GM23338 (cell line): ENCODE measurements around the gene PHC3. TPM values are rescaled to one million over a fixed set of nuclear protein-coding genes. Genes with fewer than 3 reads are reported as not detected.

Experiments
- ATAC-seq: fragments of 200-7000 bp; cut with Tn5 transposase; 3 replicates; pipeline ENCODE4 v1.9.1; 2020
- DNase-seq: peaks from one replicate; pipeline ENCODE4 v3.0.0-alpha.2; 2015; ENCODE audit warnings: low spot score
- H2AFZ ChIP-seq: fragments of 200-600 bp; sonication (generic); 2 replicates; pipeline ENCODE4 v1.8.0; 2016; ENCODE audit warnings: antibody characterized with exemption, mild to moderate bottlenecking, moderate library complexity
- H3F3A ChIP-seq: fragments of 200-600 bp; sonication (generic); replicated peaks from 2 replicates; pipeline ENCODE4 v1.8.0; 2017; ENCODE audit warnings: antibody characterized with exemption, mixed run types, low read depth
- H3K27ac ChIP-seq: fragments of 200-600 bp; sonication (generic); 2 replicates; pipeline ENCODE4 v1.6.1; 2016; ENCODE audit warnings: low read depth
- H3K27me3 ChIP-seq: fragments of 200-600 bp; sonication (generic); 2 replicates; pipeline ENCODE4 v1.8.0; 2016; ENCODE audit warnings: mild to moderate bottlenecking, mixed run types, moderate library complexity; ENCODE audit not compliant: insufficient read depth
- H3K36me3 ChIP-seq: fragments of 200-600 bp; sonication (generic); 2 replicates; pipeline ENCODE4 v1.8.0; 2016; ENCODE audit warnings: mild to moderate bottlenecking; ENCODE audit not compliant: insufficient read depth
- H3K4me1 ChIP-seq: fragments of 200-600 bp; sonication (generic); 2 replicates; pipeline ENCODE4 v1.8.0; 2016; ENCODE audit warnings: mild to moderate bottlenecking, moderate library complexity; ENCODE audit not compliant: insufficient read depth
- H3K4me2 ChIP-seq: fragments of 200-600 bp; sonication (generic); 2 replicates; pipeline ENCODE4 v1.7.1; 2017; ENCODE audit warnings: mixed run types
- H3K4me3 ChIP-seq: fragments of 200-600 bp; sonication (generic); 2 replicates; pipeline ENCODE4 v1.6.1; 2016; ENCODE audit warnings: mixed run types
- H3K79me2 ChIP-seq: fragments of 200-600 bp; sonication (generic); replicated peaks from 2 replicates; pipeline ENCODE4 v1.8.0; 2017; ENCODE audit warnings: mild to moderate bottlenecking; ENCODE audit not compliant: insufficient read depth
- H3K9me2 ChIP-seq: fragments of 200-600 bp; sonication (generic); 2 replicates; pipeline ENCODE4 v1.8.0; 2017; ENCODE audit not compliant: insufficient read depth
- H4K20me1 ChIP-seq: fragments of 200-600 bp; sonication (generic); replicated peaks from 2 replicates; pipeline ENCODE4 v1.8.0; 2017; ENCODE audit warnings: mild to moderate bottlenecking; ENCODE audit not compliant: insufficient read depth
- H3K27ac Mint-ChIP-seq: 2 replicates; pipeline ENCODE4 v1.8.0; 2020; ENCODE audit warnings: inconsistent platforms, mild to moderate bottlenecking, moderate library complexity, mixed read lengths
- H3K27me3 Mint-ChIP-seq: 3 replicates; pipeline ENCODE4 v1.8.0; 2022; ENCODE audit warnings: low read depth, mild to moderate bottlenecking, moderate library complexity, mixed read lengths, inconsistent platforms; ENCODE audit not compliant: insufficient read depth, poor library complexity
- H3K36me3 Mint-ChIP-seq: 3 replicates; pipeline ENCODE4 v1.8.0; 2021; ENCODE audit warnings: low read depth, mild to moderate bottlenecking, inconsistent platforms, moderate library complexity, mixed read lengths
- H3K4me1 Mint-ChIP-seq: 3 replicates; pipeline ENCODE4 v1.8.0; 2020; ENCODE audit warnings: mild to moderate bottlenecking, inconsistent platforms, mixed read lengths
- H3K4me3 Mint-ChIP-seq: 3 replicates; pipeline ENCODE4 v1.8.0; 2021; ENCODE audit warnings: moderate library complexity, mild to moderate bottlenecking, inconsistent platforms, mixed read lengths
- H3K9me3 Mint-ChIP-seq: 3 replicates; pipeline ENCODE4 v1.8.0; 2020; ENCODE audit warnings: moderate library complexity, mild to moderate bottlenecking, inconsistent platforms, mixed read lengths
- EZH2 ChIP-seq: fragments of 200-600 bp; sonication (generic); IDR thresholded peaks from one replicate; pipeline ENCODE4 v1.8.0; 2017; ENCODE audit warnings: antibody characterized with exemption, mild to moderate bottlenecking, low read depth; ENCODE audit not compliant: unreplicated experiment
- NANOG ChIP-seq: IDR thresholded peaks from 2 replicates; pipeline ENCODE4 v1.6.1; 2016; ENCODE audit warnings: antibody characterized with exemption, borderline replicate concordance
- ZNF331 ChIP-seq: fragments of 250-450 bp; sonication (Bioruptor Pico); IDR thresholded peaks from 2 replicates; pipeline ENCODE4 v1.5.0; 2020; ENCODE audit warnings: low read depth, mild to moderate bottlenecking, moderate library complexity
- ZNF462 ChIP-seq: fragments of 250-450 bp; sonication (Bioruptor Pico); IDR thresholded peaks from 2 replicates; pipeline ENCODE4 v1.5.0; 2020; ENCODE audit warnings: mild to moderate bottlenecking, moderate library complexity
- polyA plus RNA-seq: library from polyadenylated mRNA; unstranded; fragments of >200 nt; fragmentation: Nextera tagmentation; extraction: Ambion mirVana; gene quantifications from 2 replicates; pipeline ENCODE4 v1.2.1, GENCODE V29; 2016
- total RNA-seq: library from RNA; depleted of rRNA; stranded (reverse); fragments of >200 nt; shearing (Covaris generic); gene quantifications from 2 replicates; pipeline ENCODE4 v1.2.3, GENCODE V29; 2014
- TF ChIP-seq, protein P1 (sequence below): IDR thresholded peaks from one replicate; pipeline ENCODE4 v1.6.1; 2018; ENCODE audit warnings: antibody characterized with exemption; ENCODE audit not compliant: unreplicated experiment

Gene PHC3
- total and polyA plus RNA-seq, 2 experiments from 2014 or later, result 23.9 to 83.5 TPM

- Histone ChIP-seq H3K79me2 (peaks cover 29% of the 10 kb centered on the region; the same call in 1 of the 2 replicates), H3K36me3 (no peaks in the 10 kb centered on the region; the same call in 1 of the 2 replicates), H3F3A (peaks cover 1% of the 10 kb centered on the region; the same call in 1 of the 2 replicates), H3K4me3 (no peak overlapping the region), H3K27ac (no peak overlapping the region), H4K20me1 (no peaks in the 10 kb centered on the region; the same call in 1 of the 2 replicates), H3K4me2 (no peak overlapping the region), H3K9me2 (no peaks in the 10 kb centered on the region), H2AFZ (no peak overlapping the region), H3K4me1 (peaks cover 21% of the 10 kb centered on the region), H3K27me3 (no peaks in the 10 kb centered on the region)
- no peak for ATAC-seq
- no peak for TF ChIP-seq NANOG
- Mint-ChIP-seq H3K36me3 (peaks cover 9% of the 10 kb centered on the region; the same call in 2 of the 3 replicates), H3K27me3 (peaks cover 3% of the 10 kb centered on the region), H3K9me3 (no peaks in the 10 kb centered on the region), H3K27ac (no peak overlapping the region), H3K4me3 (no peak overlapping the region), H3K4me1 (peaks cover 34% of the 10 kb centered on the region)
- no peak for DNase-seq
Measured at GRCh38 chr3:170044271-170044670, 137.3 kb downstream of the PHC3 start.

DNA sequence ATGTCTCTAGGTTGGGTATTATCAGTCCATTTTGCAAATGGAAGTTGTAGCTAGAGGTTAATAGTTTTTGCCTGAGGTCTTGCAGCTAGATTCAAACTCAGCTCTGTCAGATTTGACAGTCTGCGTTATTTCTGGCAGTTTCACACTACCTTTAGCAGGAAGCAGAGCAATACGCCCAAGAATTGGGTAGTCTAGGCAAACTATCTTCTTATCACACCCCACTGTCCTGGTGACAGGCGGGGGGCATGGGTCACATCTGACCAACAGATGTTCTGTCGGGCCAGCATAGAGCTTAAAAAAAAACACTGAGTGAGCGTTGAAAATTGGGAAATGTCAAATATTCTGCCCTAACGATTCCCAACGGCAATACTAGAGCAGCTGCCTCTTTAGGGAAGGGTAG is 138.0 kb downstream of the PHC3 start:
- Mint-ChIP-seq H3K27me3 (peaks cover 3% of the 10 kb centered on the region), H3K27ac (no peak overlapping the region)

More for the DNA sequence above, 138.0 kb downstream of the PHC3 start:
- Mint-ChIP-seq H3K4me3 (no peak overlapping the region), H3K9me3 (no peaks in the 10 kb centered on the region), H3K4me1 (peaks cover 34% of the 10 kb centered on the region), H3K36me3 (peaks cover 9% of the 10 kb centered on the region; the same call in 2 of the 3 replicates)
- Histone ChIP-seq H3K4me1 (peaks cover 24% of the 10 kb centered on the region), H3K36me3 (no peaks in the 10 kb centered on the region; the same call in 1 of the 2 replicates), H3K4me2 (no peak overlapping the region), H3K9me2 (no peaks in the 10 kb centered on the region), H3K4me3 (no peak overlapping the region), H3K27me3 (no peaks in the 10 kb centered on the region), H2AFZ (no peak overlapping the region), H4K20me1 (no peaks in the 10 kb centered on the region; the same call in 1 of the 2 replicates), H3K79me2 (peaks cover 29% of the 10 kb centered on the region; the same call in 1 of the 2 replicates), H3F3A (peaks cover under 1% of the 10 kb centered on the region), H3K27ac (no peak overlapping the region)
- DNase-seq (no peak), ATAC-seq (no peak)
- TF ChIP-seq ZNF331 (CRISPR knock-in tag) (no peak), ZNF462 (no peak), EZH2 (no peak)
- TF ChIP-seq, protein P1, sequence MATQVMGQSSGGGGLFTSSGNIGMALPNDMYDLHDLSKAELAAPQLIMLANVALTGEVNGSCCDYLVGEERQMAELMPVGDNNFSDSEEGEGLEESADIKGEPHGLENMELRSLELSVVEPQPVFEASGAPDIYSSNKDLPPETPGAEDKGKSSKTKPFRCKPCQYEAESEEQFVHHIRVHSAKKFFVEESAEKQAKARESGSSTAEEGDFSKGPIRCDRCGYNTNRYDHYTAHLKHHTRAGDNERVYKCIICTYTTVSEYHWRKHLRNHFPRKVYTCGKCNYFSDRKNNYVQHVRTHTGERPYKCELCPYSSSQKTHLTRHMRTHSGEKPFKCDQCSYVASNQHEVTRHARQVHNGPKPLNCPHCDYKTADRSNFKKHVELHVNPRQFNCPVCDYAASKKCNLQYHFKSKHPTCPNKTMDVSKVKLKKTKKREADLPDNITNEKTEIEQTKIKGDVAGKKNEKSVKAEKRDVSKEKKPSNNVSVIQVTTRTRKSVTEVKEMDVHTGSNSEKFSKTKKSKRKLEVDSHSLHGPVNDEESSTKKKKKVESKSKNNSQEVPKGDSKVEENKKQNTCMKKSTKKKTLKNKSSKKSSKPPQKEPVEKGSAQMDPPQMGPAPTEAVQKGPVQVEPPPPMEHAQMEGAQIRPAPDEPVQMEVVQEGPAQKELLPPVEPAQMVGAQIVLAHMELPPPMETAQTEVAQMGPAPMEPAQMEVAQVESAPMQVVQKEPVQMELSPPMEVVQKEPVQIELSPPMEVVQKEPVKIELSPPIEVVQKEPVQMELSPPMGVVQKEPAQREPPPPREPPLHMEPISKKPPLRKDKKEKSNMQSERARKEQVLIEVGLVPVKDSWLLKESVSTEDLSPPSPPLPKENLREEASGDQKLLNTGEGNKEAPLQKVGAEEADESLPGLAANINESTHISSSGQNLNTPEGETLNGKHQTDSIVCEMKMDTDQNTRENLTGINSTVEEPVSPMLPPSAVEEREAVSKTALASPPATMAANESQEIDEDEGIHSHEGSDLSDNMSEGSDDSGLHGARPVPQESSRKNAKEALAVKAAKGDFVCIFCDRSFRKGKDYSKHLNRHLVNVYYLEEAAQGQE, result no peak
